Epithelial cell of proximal tubule (primary cell): ENCODE results near the gene FGD2. TPM values are rescaled to one million over a fixed set of nuclear protein-coding genes. Genes with fewer than 3 reads are reported as not detected.
A peak's percentile ranks its signal among the peaks of the same experiment; 100 is the strongest.
"Not testable (repeated sequence)": the region's sequence is repeated elsewhere in the genome, so short reads cannot be mapped to it uniquely, and the experiment has no call there.

Experiments
- DNase-seq: peaks from one replicate; pipeline ENCODE4 v3.0.0-alpha.2; 2011; ENCODE audit warnings: low read depth
- H3K4me3 ChIP-seq: 2 replicates; pipeline ENCODE4 v1.5.1; 2011; ENCODE audit warnings: low read depth, mild to moderate bottlenecking, low read length
- CTCF ChIP-seq: conservative IDR thresholded peaks from 2 replicates; pipeline ENCODE4 v1.5.1; 2012; ENCODE audit warnings: low read depth, mild to moderate bottlenecking, low read length
- total RNA-seq: library from RNA; depleted of rRNA; stranded (reverse); fragments of >200 nt; gene quantifications from 2 replicates; pipeline ENCODE4 v1.2.3, GENCODE V29; 2015

The FGD2 gene
- total RNA-seq, 1 donor from 2014 or later: not detected

- no peak for DNase-seq
- TF ChIP-seq CTCF: no peak
- H3K4me3 ChIP-seq: no peak overlapping the region
Measured at GRCh38 chr6:37056439-37057127, 51.1 kb downstream of the FGD2 start.

- H3K4me3 ChIP-seq: no peak overlapping the region
- DNase-seq: no peak
- no peak for TF ChIP-seq CTCF
Measured at GRCh38 chr6:37057128-37057471, 51.6 kb downstream of the FGD2 start.

- no peak overlapping the region for H3K4me3 ChIP-seq
- DNase-seq: no peak
- TF ChIP-seq CTCF: no peak
Measured at GRCh38 chr6:37057678-37058077, 52.2 kb downstream of the FGD2 start.

GRCh38 chr6:37058084-37058586 is 52.7 kb downstream of the FGD2 start:
- no peak for DNase-seq
- H3K4me3 ChIP-seq: no peak overlapping the region
- no peak for TF ChIP-seq CTCF

GRCh38 chr6:37058984-37059343 is 53.5 kb downstream of the FGD2 start:
- not testable (repeated sequence) for H3K4me3 ChIP-seq, DNase-seq

GRCh38 chr6:37059344-37060194 is 54.1 kb downstream of the FGD2 start:
- peak overlapping the region; percentile 24 for H3K4me3 ChIP-seq
- DNase-seq: peak; percentile 92
- peak; percentile 88 for TF ChIP-seq CTCF

- no peak for TF ChIP-seq CTCF
- no peak for DNase-seq
- no peak overlapping the region for H3K4me3 ChIP-seq
Measured at GRCh38 chr6:37060195-37060559, 54.7 kb downstream of the FGD2 start.
